ENCODE data around the gene TBC1D3D.
"Not testable (repeated sequence)": the region's sequence is repeated elsewhere in the genome, so short reads cannot be mapped to it uniquely, and the experiment has no call there.

Gene TBC1D3D

DNA sequence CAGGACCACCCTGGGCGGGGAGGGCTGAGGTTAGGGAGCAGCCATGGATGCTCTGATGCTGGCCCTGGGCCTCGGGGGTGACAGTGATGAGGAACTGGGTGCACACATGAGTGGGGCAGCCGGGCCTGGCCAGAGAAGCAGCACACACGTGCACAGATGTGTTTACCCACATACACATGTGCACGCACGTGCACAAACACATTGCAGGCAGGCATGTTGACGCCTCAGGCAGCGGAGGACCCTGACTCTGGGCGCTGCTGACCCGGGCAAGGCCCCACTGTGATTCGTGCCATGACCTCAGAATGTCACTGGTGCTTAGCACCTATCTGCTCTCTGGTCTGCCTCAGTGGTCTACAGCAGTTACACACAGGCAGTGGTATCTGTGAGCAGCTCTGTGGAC, at the start of gene TBC1D3D:
TSS of gene TBC1D3D (plus strand) at position 301 of the 400 bp plus-strand sequence. CDS start 1,585 bp downstream, outside the sequence.
- H3K4me3 ChIP-seq (ENCODE audit: control insufficient read depth, low read depth, low read length); DNase-seq (ENCODE audit: low read depth): not testable (repeated sequence)

DNA sequence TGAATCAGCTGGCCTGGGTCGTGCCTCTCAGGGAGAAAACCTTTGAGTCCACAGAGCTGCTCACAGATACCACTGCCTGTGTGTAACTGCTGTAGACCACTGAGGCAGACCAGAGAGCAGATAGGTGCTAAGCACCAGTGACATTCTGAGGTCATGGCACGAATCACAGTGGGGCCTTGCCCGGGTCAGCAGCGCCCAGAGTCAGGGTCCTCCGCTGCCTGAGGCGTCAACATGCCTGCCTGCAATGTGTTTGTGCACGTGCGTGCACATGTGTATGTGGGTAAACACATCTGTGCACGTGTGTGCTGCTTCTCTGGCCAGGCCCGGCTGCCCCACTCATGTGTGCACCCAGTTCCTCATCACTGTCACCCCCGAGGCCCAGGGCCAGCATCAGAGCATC, 14.8 kb upstream of the TBC1D3D start, which contains the start of gene TBC1D3L:
TSS of gene TBC1D3L (minus strand) at position 101 of the 400 bp plus-strand sequence. CDS start 1,540 bp downstream, outside the sequence.
- H3K4me3 ChIP-seq (ENCODE audit: control insufficient read depth, low read depth, low read length); DNase-seq (ENCODE audit: low read depth): not testable (repeated sequence)
